Lower leg skin (tissue), 3 donors: ENCODE measurements around the gene PARD6B.

Experiments
- POLR2A ChIP-seq, 2 donors: fragments of 450-650 bp; IDR thresholded peaks; one replicate each; pipeline ENCODE4 v1.6.1; 2016 to 2017; ENCODE audit warnings: antibody characterized with exemption in 2 of 2, mild to moderate bottlenecking in 1 of 2, moderate library complexity in 1 of 2
- TF ChIP-seq, protein P1 (sequence below), 3 donors: fragments of 450-650 bp; IDR thresholded peaks; one replicate each; pipeline ENCODE4 v1.5.1; 2016; ENCODE audit warnings: antibody characterized with exemption in 3 of 3, mild to moderate bottlenecking in 3 of 3, moderate library complexity in 2 of 3

DNA sequence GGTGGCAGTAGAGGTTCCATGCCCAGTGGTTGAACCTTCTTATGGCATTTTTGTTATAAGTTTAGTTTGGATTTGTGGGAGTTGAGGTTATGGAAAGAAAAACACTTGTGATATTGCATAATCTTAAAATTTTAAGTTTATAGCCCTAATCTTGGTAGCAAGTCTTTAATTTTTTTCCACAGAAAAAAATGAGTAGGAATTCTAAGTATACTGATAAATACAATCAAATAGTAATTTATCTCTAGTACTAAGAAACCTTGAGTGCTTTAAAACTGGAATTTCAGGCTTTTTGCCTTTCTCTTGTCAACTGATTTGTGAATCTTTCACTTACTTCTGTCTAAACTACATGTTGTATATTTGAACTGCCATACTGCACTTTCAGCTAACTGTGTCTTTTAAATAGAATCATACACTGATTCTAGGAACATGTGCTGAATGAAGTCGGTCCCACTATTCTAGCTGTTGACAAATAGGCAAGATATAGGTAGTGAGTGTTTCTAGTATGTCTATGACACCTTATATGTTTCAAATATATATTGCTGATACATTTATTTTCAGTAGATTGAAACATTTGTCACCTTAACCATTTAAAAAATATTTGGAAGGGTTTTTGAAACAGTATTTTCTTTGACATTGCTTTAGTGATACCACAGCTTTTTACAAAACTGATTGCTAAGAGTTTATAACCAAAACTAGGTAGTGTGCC lies 2.4 kb downstream of the PARD6B start:
- no peak for TF ChIP-seq POLR2A (IDR thresholded peaks at IDR 0.05)
- TF ChIP-seq, protein P1, sequence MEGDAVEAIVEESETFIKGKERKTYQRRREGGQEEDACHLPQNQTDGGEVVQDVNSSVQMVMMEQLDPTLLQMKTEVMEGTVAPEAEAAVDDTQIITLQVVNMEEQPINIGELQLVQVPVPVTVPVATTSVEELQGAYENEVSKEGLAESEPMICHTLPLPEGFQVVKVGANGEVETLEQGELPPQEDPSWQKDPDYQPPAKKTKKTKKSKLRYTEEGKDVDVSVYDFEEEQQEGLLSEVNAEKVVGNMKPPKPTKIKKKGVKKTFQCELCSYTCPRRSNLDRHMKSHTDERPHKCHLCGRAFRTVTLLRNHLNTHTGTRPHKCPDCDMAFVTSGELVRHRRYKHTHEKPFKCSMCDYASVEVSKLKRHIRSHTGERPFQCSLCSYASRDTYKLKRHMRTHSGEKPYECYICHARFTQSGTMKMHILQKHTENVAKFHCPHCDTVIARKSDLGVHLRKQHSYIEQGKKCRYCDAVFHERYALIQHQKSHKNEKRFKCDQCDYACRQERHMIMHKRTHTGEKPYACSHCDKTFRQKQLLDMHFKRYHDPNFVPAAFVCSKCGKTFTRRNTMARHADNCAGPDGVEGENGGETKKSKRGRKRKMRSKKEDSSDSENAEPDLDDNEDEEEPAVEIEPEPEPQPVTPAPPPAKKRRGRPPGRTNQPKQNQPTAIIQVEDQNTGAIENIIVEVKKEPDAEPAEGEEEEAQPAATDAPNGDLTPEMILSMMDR (IDR thresholded peaks at IDR 0.05) = no peak
